HepG2 (cell line): ENCODE measurements around the gene OCIAD2. TPM values are rescaled to one million over a fixed set of nuclear protein-coding genes. Genes with fewer than 3 reads are reported as not detected.
"Not testable (repeated sequence)": the region's sequence is repeated elsewhere in the genome, so short reads cannot be mapped to it uniquely, and the experiment has no call there.

ENCODE experiments used
- ATAC-seq: fragments of 200-7000 bp; cut with Tn5 transposase; 3 replicates; pipeline ENCODE4 v1.9.1; 2020; ENCODE audit warnings: mild to moderate bottlenecking, moderate library complexity
- BruUV-seq: library from RNA; stranded (reverse); fragments of 400-500 nt; replicated peaks from 2 replicates; lab custom pipeline; 2021; lab: Mats Ljungman, UMichigan
- CTCF ChIA-PET: fragments of 300-600 bp; formaldehyde crosslinking; extraction: SDS; loops from one replicate; lab custom pipeline; 2021; ENCODE audit warnings: low total read pairs, inconsistent platforms, low intra/inter-chr PET ratio; lab: Yijun Ruan, JAX
- POLR2A ChIA-PET: fragments of 350-600 bp; sonication (Branson Sonifier 250); formaldehyde crosslinking; loops from one replicate; lab custom pipeline; 2020; ENCODE audit warnings: antibody characterized with exemption, inconsistent platforms; lab: Yijun Ruan, JAX
- DNase-seq: peaks from one replicate; pipeline ENCODE4 v3.0.0-alpha.2; 2015; ENCODE audit warnings: low spot score
- FAIRE-seq: peaks from 3 replicates; lab custom pipeline; 2011; peaks lifted over from hg19 to GRCh38; lab: Jason Lieb, UNC
- H2AFZ ChIP-seq: one replicate; pipeline ENCODE4 v1.6.1; 2011; ENCODE audit warnings: low read length, inconsistent platforms
- H3K27ac ChIP-seq: fragments of 300-600 bp; 3 replicates; pipeline ENCODE4 v1.8.0; 2011; ENCODE audit warnings: mixed run types, mild to moderate bottlenecking, mixed read lengths, low read length, inconsistent platforms; ENCODE audit not compliant: insufficient read depth; ENCODE audit errors: extremely low read length
- H3K27me3 ChIP-seq, 2 experiments: fragments of 200-600 bp in 1 of 2; 2 replicates in 1 of 2; 3 replicates in 1 of 2; pipeline versions ENCODE4 v1.6.0 to v1.8.0; 2011; ENCODE audit warnings: low read length in 2 of 2, mild to moderate bottlenecking in 2 of 2, moderate library complexity in 2 of 2, inconsistent platforms in 1 of 2; ENCODE audit not compliant: insufficient read depth in 2 of 2, control insufficient read depth in 1 of 2
- H3K36me3 ChIP-seq, 2 experiments: fragments of 200-600 bp in 1 of 2; replicated peaks in 1 of 2; 2 replicates in 1 of 2; 3 replicates in 1 of 2; pipeline versions ENCODE4 v1.5.1 to v1.8.0; 2011; ENCODE audit warnings: low read length in 2 of 2, inconsistent platforms in 1 of 2; ENCODE audit not compliant: insufficient read depth in 2 of 2, control insufficient read depth in 1 of 2
- H3K4me1 ChIP-seq: 2 replicates; pipeline ENCODE4 v1.5.1; 2012; ENCODE audit warnings: low read length, inconsistent platforms; ENCODE audit not compliant: insufficient read depth
- H3K4me2 ChIP-seq: 2 replicates; pipeline ENCODE4 v1.6.0; 2011; ENCODE audit warnings: low read depth, low read length, inconsistent platforms
- H3K4me3 ChIP-seq, 3 experiments: fragments of 200-600 bp in 1 of 3; sonication (generic), shearing (Covaris generic) in 1 of 3; replicated peaks in 1 of 3; 2 replicates each; pipeline ENCODE4 v1.5.1; 2011 to 2016; ENCODE audit warnings: low read length in 3 of 3, inconsistent platforms in 2 of 3, low read depth in 2 of 3, mild to moderate bottlenecking in 2 of 3, control low read depth in 1 of 3, mixed read lengths in 1 of 3; ENCODE audit not compliant: insufficient read depth in 1 of 3
- H3K79me2 ChIP-seq: one replicate; pipeline ENCODE4 v1.6.1; 2011; ENCODE audit warnings: low read length, inconsistent platforms; ENCODE audit not compliant: insufficient read depth
- H3K9ac ChIP-seq: 2 replicates; pipeline ENCODE4 v1.6.0; 2011; ENCODE audit warnings: mild to moderate bottlenecking, low read depth, low read length, inconsistent platforms; ENCODE audit not compliant: insufficient read depth
- H3K9me3 ChIP-seq: 2 replicates; pipeline ENCODE4 v1.5.1; 2012; ENCODE audit warnings: mild to moderate bottlenecking, low read length
- H4K20me1 ChIP-seq: 2 replicates; pipeline ENCODE4 v1.6.0; 2011; ENCODE audit warnings: inconsistent platforms, mild to moderate bottlenecking, low read length, moderate library complexity; ENCODE audit not compliant: insufficient read depth
- SNAPC4 ChIP-seq: sonication (generic); formaldehyde crosslinking; IDR thresholded peaks from 2 replicates; pipeline ENCODE4 v1.4.0; 2020; ENCODE audit warnings: mild to moderate bottlenecking, missing genetic modification reagents
- ZFP82 ChIP-seq: sonication (generic); formaldehyde crosslinking; IDR thresholded peaks from 2 replicates; pipeline ENCODE4 v1.5.1; 2020; ENCODE audit warnings: mild to moderate bottlenecking, missing genetic modification reagents, borderline replicate concordance
- ZMYM3 ChIP-seq: sonication (generic); formaldehyde crosslinking; IDR thresholded peaks from 2 replicates; pipeline ENCODE4 v1.5.1; 2020; ENCODE audit warnings: mild to moderate bottlenecking, missing genetic modification reagents
- ZNF224 ChIP-seq: sonication (generic); formaldehyde crosslinking; IDR thresholded peaks from 2 replicates; pipeline ENCODE4 v1.5.0; 2020; ENCODE audit warnings: mild to moderate bottlenecking, missing genetic modification reagents
- WGBS: methylation state at CpG from one replicate; pipeline ENCODE4 v1.1.6; 2017; ENCODE audit warnings: low lambda C conversion rate; 5-methylcytosine and 5-hydroxymethylcytosine counted together
- in situ Hi-C: cut with HindIII; loops from 2 replicates; pipeline ENCODE4 v1.10.0; 2017; ENCODE audit warnings: low pct_unique_long_range_greater_than_20kb; ENCODE audit not compliant: extremely low pct_ligation_motif_present
- intact Hi-C: fragments of 100-400 bp; cut with micrococcal nuclease; formaldehyde crosslinking; loops from one replicate; pipeline ENCODE4 v1.10.0; 2022; ENCODE audit not compliant: unreplicated experiment
- polyA plus RNA-seq, 8 experiments: library from polyadenylated mRNA; depleted of rRNA in 3 of 8; stranded (reverse) in 7 of 8; unstranded in 1 of 8; fragments of >200 nt; fragmentation: Illumina TruSeq in 4 of 8; extraction: Trizol in 4 of 8; gene quantifications; 2 replicates each; pipeline versions ENCODE4 v1.2.1 to v1.2.3, GENCODE V29; 2011 to 2016; ENCODE audit warnings: low read depth in 4 of 8, missing spikeins in 1 of 8, mixed read lengths in 1 of 8; ENCODE audit not compliant: insufficient read depth in 1 of 8
- total RNA-seq, 5 experiments: library from RNA; depleted of rRNA; stranded (reverse); fragments of >200 nt; fragmentation: Illumina TruSeq; extraction: Trizol; gene quantifications; 2 replicates each; pipeline ENCODE4 v1.2.3, GENCODE V29; 2016; ENCODE audit warnings: low read depth in 1 of 5

OCIAD2 gene
- total and polyA plus RNA-seq, 2 of the 13 experiments (the other 11 are each of a cell fraction or from before 2014, with no cell fraction given), result not detected

GRCh38 chr4:48891028-48891619, 15.4 kb downstream of the OCIAD2 start (continued):
- TF ChIP-seq SNAPC4 (CRISPR knock-in tag) (no peak), ZNF224 (CRISPR knock-in tag) (no peak), ZMYM3 (CRISPR knock-in tag) (no peak), ZFP82 (no peak)

GRCh38 chr4:48889750-48890149, 16.8 kb downstream of the OCIAD2 start:
- H3K79me2 ChIP-seq, H3K4me2 ChIP-seq, H3K36me3 ChIP-seq, H3K9me3 ChIP-seq, H3K4me3 ChIP-seq, H2AFZ ChIP-seq, ATAC-seq, H3K9ac ChIP-seq, in situ Hi-C loops, DNase-seq, POLR2A ChIA-PET, H3K4me1 ChIP-seq, H3K27ac ChIP-seq, intact Hi-C loops, H4K20me1 ChIP-seq, BruUV-seq, H3K27me3 ChIP-seq, FAIRE-seq, CTCF ChIA-PET: not testable (repeated sequence)
- 12% methylated on average over 3 of the region's 3 CpGs for WGBS

- H3K4me2 ChIP-seq, FAIRE-seq, intact Hi-C loops, H3K4me1 ChIP-seq, H4K20me1 ChIP-seq, POLR2A ChIA-PET, in situ Hi-C loops, H3K9me3 ChIP-seq, H3K4me3 ChIP-seq, H3K27ac ChIP-seq, CTCF ChIA-PET, H2AFZ ChIP-seq, BruUV-seq, H3K27me3 ChIP-seq, H3K36me3 ChIP-seq, H3K9ac ChIP-seq, H3K79me2 ChIP-seq, ATAC-seq, DNase-seq: not testable (repeated sequence)
- WGBS, result 18% methylated on average over 3 of the region's 3 CpGs
Measured at GRCh38 chr4:48881646-48882045, 24.9 kb downstream of the OCIAD2 start.
